Fibroblast of the aortic adventitia (primary cell): ENCODE results near the gene ATP1A3. TPM values are rescaled to one million over a fixed set of nuclear protein-coding genes. Genes with fewer than 3 reads are reported as not detected.

Source experiments
- DNase-seq: peaks from one replicate; pipeline ENCODE4 v3.0.0-alpha.2; 2010; ENCODE audit warnings: low read depth
- H3K4me3 ChIP-seq: 2 replicates; pipeline ENCODE4 v1.5.1; 2011; ENCODE audit warnings: low read depth, mild to moderate bottlenecking, control low read depth, low read length, moderate library complexity
- CTCF ChIP-seq: IDR thresholded peaks from 2 replicates; pipeline ENCODE4 v1.5.1; 2011; ENCODE audit warnings: mild to moderate bottlenecking, low read length, control low read depth, inconsistent platforms; ENCODE audit not compliant: insufficient read depth
- total RNA-seq: library from RNA; depleted of rRNA; stranded (reverse); fragments of >200 nt; gene quantifications from 2 replicates; pipeline ENCODE4 v1.2.3, GENCODE V29; 2012; ENCODE audit warnings: low replicate concordance

Gene ATP1A3
- total RNA-seq, 1 donor: not detected

GRCh38 chr19:41922585-41922984 lies 71.4 kb downstream of the ATP1A3 start:
- TF ChIP-seq CTCF: no peak
- no peak for DNase-seq
- H3K4me3 ChIP-seq: no peak overlapping the region

GRCh38 chr19:41921577-41922576 lies 72.2 kb downstream of the ATP1A3 start:
- DNase-seq: no peak
- TF ChIP-seq CTCF: no peak
- H3K4me3 ChIP-seq: no peak overlapping the region

GRCh38 chr19:41920882-41921576 lies 73.0 kb downstream of the ATP1A3 start:
- no peak for DNase-seq
- H3K4me3 ChIP-seq: no peak overlapping the region
- no peak for TF ChIP-seq CTCF

- no peak for TF ChIP-seq CTCF
- no peak overlapping the region for H3K4me3 ChIP-seq
- DNase-seq: no peak
Observed at GRCh38 chr19:41919948-41920712, 73.9 kb downstream of the ATP1A3 start.

- DNase-seq: no peak
- TF ChIP-seq CTCF: no peak
- no peak overlapping the region for H3K4me3 ChIP-seq
Observed at GRCh38 chr19:41918653-41919244, 75.3 kb downstream of the ATP1A3 start.

GRCh38 chr19:41918095-41918494 lies 75.9 kb downstream of the ATP1A3 start:
- no peak for TF ChIP-seq CTCF
- H3K4me3 ChIP-seq: no peak overlapping the region
- DNase-seq: no peak
